Pancreas (tissue), 10 donors: ENCODE measurements around the gene ZBTB40. TPM values are rescaled to one million over a fixed set of nuclear protein-coding genes. Genes with fewer than 3 reads are reported as not detected.
A peak's percentile ranks its signal among the peaks of the same experiment; 100 is the strongest.

Experiments
- ATAC-seq, 4 donors: fragments of 200-7000 bp; cut with Tn5 transposase; one replicate each; pipeline versions ENCODE4 v1.8.0 to v1.9.1; 2020; ENCODE audit warnings: mild to moderate bottlenecking in 4 of 4, moderate library complexity in 4 of 4
- DNase-seq, 6 donors: peaks; one replicate each; pipeline ENCODE4 v3.0.0-alpha.2; 2020
- FAIRE-seq: peaks from 2 replicates; lab custom pipeline; 2012; peaks lifted over from hg19 to GRCh38; lab: Jason Lieb, UNC
- H3K27ac ChIP-seq, 4 donors: fragments of 200-600 bp; sonication (generic); 1 replicate in 3 of 4; 2 replicates in 1 of 4; pipeline versions ENCODE4 v1.5.0 to v1.8.0; 2020
- H3K27me3 ChIP-seq, 4 donors: fragments of 200-600 bp; one replicate each; pipeline ENCODE4 v1.8.0; 2021
- H3K36me3 ChIP-seq, 3 donors: fragments of 200-600 bp; sonication (generic) in 1 of 3; one replicate each; pipeline versions ENCODE4 v1.5.0 to v1.8.0; 2020 to 2021
- H3K4me1 ChIP-seq, 3 donors: fragments of 200-600 bp; one replicate each; pipeline ENCODE4 v1.8.0; 2021
- H3K4me3 ChIP-seq, 4 donors: fragments of 200-600 bp; sonication (generic) in 2 of 4; one replicate each; pipeline versions ENCODE4 v1.5.0 to v1.8.0; 2020 to 2021
- H3K9me3 ChIP-seq, 4 donors: fragments of 200-600 bp; one replicate each; pipeline ENCODE4 v1.8.0; 2021
- CTCF ChIP-seq, 4 donors: fragments of 200-600 bp; sonication (generic) in 3 of 4; IDR thresholded peaks; one replicate each; pipeline versions ENCODE4 v1.5.0 to v1.8.0; 2021; ENCODE audit warnings: antibody characterized with exemption in 4 of 4
- WGBS, 2 donors: extraction: QIAGEN DNeasy Blood & Tissue Kit; methylation state at CpG; one replicate each; pipeline ENCODE4 v1.1.7; 2013; 5-methylcytosine and 5-hydroxymethylcytosine counted together
- intact Hi-C, 3 donors: fragments of 100-400 bp; cut with DNase I; formaldehyde crosslinking; loops; one replicate each; pipeline versions ENCODE4 v1.11.1 to v1.14.2; 2022
- polyA plus RNA-seq, 2 donors: library from polyadenylated mRNA; stranded (reverse); fragments of 200-250 nt; gene quantifications; one replicate each; pipeline ENCODE4 v1.2.3, GENCODE V29; 2013
- total RNA-seq, 6 donors: library from RNA; stranded (reverse); fragmentation: NEBNext Ultra II Directional in 4 of 6; extraction: Animal tissue kit (Norgen Biotek cat#: 25700) in 4 of 6; gene quantifications; one replicate each; pipeline versions ENCODE4 v1.2.1 to v1.2.4, GENCODE V29; 2021 to 2023
- donor health status: healthy with polysubstance abuse.
- donor health status: DM: no; HTN: no; CAD: no; lungs with moderate emphysema.
- donor health status: DM: no; HTN: no; CAD: no.
- donor health status: control.
- donor health status: control.
- donor health status: Bipolar disorder and iron deficiency.
- donor health status: DM: yes; HTN: yes; CAD: no.
- donor health status: DM: no; HTN: no; CAD: no.
- donor health status: DM: no; HTN: no; CAD: no.
- donor health status: DM: yes; HTN: yes; CAD: no.

ZBTB40 gene
- total and polyA plus RNA-seq, 8 donors = 6.2 to 16.0 (median 9.4) TPM

- Histone ChIP-seq H3K27ac (no peak overlapping the region), H3K4me3 (no peak overlapping the region), H3K36me3 (no peaks in the 10 kb centered on the region), H3K27me3 (no peaks in the 10 kb centered on the region), H3K9me3 (no peaks in the 10 kb centered on the region), H3K4me1 (peaks cover 14 to 44% (median 30%) of the 10 kb centered on the region in 3 donors)
- peak in 2 of 4 donors; percentile 12 to 20 for ATAC-seq
- intact Hi-C loops = loop anchor here in 1 of 3 donors (10.0 kb wide), 1 partner anchor 47 kb away; no protein-coding TSS in a partner anchor
- DNase-seq = no peak
- FAIRE-seq = no peak
- TF ChIP-seq CTCF (IDR thresholded peaks at IDR 0.05) = no peak
These were observed 6.2 kb downstream of the ZBTB40 start for GRCh38 chr1:22457836-22458235.

GRCh38 chr1:22461100-22461499, 9.4 kb downstream of the ZBTB40 start:
- Histone ChIP-seq H3K4me3 (no peak overlapping the region), H3K4me1 (peaks cover 7 to 15% (median 11%) of the 10 kb centered on the region in 3 donors), H3K27me3 (no peaks in the 10 kb centered on the region), H3K27ac (no peak overlapping the region), H3K36me3 (no peaks in the 10 kb centered on the region), H3K9me3 (no peaks in the 10 kb centered on the region)
- TF ChIP-seq CTCF (IDR thresholded peaks at IDR 0.05) = no peak
- intact Hi-C loops = no loop called here
- ATAC-seq (peak in 1 of 4 donors; percentile 48), FAIRE-seq (no peak), DNase-seq (no peak)
- WGBS, 2 donors = 52 to 55% methylated on average over 3 of the region's 3 CpGs

DNA sequence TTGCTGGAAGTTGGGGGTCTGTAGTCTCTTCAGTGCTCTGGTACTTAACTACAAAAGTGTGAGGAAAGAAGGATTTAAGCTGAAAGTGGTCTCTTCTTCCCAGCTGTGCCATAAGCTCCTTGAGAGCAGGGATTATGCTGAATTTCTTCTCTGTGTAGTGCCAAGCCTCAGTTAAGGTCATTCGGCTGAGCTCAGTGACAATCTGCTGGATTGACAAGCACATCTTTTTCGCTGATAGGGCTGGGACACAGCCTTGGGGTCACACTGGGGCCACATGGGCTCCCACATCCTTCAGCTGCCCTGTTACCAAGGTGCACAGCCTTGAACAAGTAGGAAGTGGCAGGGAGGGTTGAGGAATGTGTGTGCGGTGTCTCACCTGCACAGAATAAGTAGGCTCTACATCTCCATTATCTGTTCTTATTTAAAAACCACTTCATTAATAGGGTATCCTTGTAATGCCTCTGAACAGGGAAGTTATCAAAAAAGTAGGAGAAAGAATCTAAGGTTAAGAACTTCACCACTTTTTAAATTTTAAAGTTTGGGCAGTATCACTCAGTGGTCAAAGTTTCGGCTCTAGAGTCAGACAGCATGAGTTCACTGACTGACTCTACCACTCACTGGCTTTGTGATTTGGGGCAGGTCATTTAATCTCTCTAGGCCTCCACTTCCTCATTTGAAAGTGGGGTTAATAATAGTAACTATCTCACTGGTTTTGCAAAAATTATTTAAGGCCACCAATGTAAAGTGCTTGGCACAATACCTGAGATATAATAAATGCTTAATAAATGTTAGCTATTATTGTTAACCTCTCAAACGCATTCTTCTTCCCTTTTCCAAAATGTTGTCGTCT, 10.3 kb downstream of the ZBTB40 start:
- Histone ChIP-seq H3K9me3 (no peaks in the 10 kb centered on the region), H3K4me3 (no peak overlapping the region), H3K27ac (no peak overlapping the region), H3K36me3 (no peaks in the 10 kb centered on the region), H3K27me3 (no peaks in the 10 kb centered on the region), H3K4me1 (peaks cover 7 to 11% (median 11%) of the 10 kb centered on the region in 3 donors)
- TF ChIP-seq CTCF (IDR thresholded peaks at IDR 0.05) = no peak
- ATAC-seq (no peak), FAIRE-seq (no peak), DNase-seq (no peak)
- 75 to 76% methylated on average over 6 of the region's 6 CpGs for WGBS, 2 donors
- intact Hi-C loops = no loop called here

DNA sequence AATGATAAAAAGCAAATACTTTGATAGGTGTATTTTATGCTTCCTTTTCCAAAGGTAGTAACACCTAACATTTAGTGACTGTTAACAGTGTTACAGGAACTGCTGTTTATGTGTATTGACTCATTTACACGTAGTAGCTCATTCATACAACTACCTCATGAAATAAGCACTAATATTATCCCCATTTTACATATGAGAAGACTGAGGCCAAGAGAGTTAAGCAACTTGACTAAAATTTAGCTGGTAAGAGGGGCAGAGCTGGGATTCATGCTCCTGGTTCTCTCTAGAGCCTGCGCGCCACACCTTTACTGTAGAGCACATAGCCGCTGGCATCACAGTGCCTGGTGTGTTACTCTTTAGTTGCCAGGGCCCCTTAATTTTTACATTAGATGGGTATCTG, 11.3 kb downstream of the ZBTB40 start:
- peaks cover 2 to 7% (median 4%) of the 10 kb centered on the region in 3 donors for H3K4me1 ChIP-seq
- no peak for ATAC-seq
- WGBS, 2 donors = 92 to 93% methylated on average over 4 of the region's 4 CpGs
- no peak overlapping the region for H3K27ac ChIP-seq
- no peak overlapping the region for H3K4me3 ChIP-seq
- no peak for FAIRE-seq
- no peaks in the 10 kb centered on the region for H3K36me3 ChIP-seq
- DNase-seq = no peak
- no peak for TF ChIP-seq CTCF (IDR thresholded peaks at IDR 0.05)
- intact Hi-C loops = no loop called here
- no peaks in the 10 kb centered on the region for H3K27me3 ChIP-seq
- H3K9me3 ChIP-seq = no peaks in the 10 kb centered on the region

DNA sequence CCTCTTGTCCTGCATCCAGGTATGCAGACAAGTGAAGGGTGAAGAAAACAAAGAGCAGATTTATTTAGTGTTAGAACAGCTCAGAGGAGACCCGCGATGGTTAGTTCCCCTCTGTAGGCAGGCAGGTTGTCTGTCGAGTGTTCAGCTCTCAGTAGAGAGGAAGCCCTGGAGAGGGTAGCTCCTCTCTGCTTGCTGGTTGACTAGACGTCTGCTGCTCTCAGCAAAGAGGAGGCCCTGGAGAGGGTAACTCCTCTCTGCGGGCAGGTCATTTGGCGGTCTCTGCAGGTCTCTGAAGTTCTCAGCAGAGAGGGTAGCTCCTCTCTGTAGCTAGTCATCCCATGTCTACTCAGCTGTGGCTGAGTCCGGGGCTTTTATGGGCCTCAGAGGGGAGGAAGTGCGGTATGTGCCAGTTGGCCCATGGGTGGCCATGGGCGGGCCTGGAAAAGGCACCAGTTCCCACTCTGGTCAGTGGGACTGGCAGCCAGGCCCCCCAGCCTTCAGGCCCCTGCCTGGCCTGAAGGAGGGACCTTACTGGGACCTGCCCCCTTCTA, 13.4 kb downstream of the ZBTB40 start:
- no peaks in the 10 kb centered on the region for H3K9me3 ChIP-seq
- DNase-seq (no peak), ATAC-seq (no peak), FAIRE-seq (no peak)
- H3K4me1 ChIP-seq = peaks cover 8 to 15% (median 9%) of the 10 kb centered on the region in 3 donors
- no peaks in the 10 kb centered on the region for H3K27me3 ChIP-seq
- H3K36me3 ChIP-seq = no peaks in the 10 kb centered on the region
- H3K27ac ChIP-seq = no peak overlapping the region
- no peak for TF ChIP-seq CTCF (IDR thresholded peaks at IDR 0.05)
- intact Hi-C loops = no loop called here
- 95 to 96% methylated on average over 9 of the region's 9 CpGs for WGBS, 2 donors
- no peak overlapping the region for H3K4me3 ChIP-seq
